IPS-15b (cell line): ENCODE results near the gene CFAP90.

Experiments
- H3K27me3 ChIP-seq: one replicate; pipeline ENCODE4 v1.6.1; 2013; ENCODE audit warnings: low read length; ENCODE audit not compliant: control insufficient read depth, insufficient read depth
- H3K36me3 ChIP-seq: one replicate; pipeline ENCODE4 v1.6.1; 2013; ENCODE audit warnings: low read length; ENCODE audit not compliant: control insufficient read depth, insufficient read depth
- H3K4me1 ChIP-seq: one replicate; pipeline ENCODE4 v1.6.1; 2013; ENCODE audit warnings: mild to moderate bottlenecking, low read length; ENCODE audit not compliant: control insufficient read depth, insufficient read depth
- H3K4me3 ChIP-seq: one replicate; pipeline ENCODE4 v1.5.1; 2013; ENCODE audit warnings: low read depth, low read length
- H3K9ac ChIP-seq: one replicate; pipeline ENCODE4 v1.6.1; 2013; ENCODE audit warnings: low read depth, mild to moderate bottlenecking, low read length
- H3K9me3 ChIP-seq: one replicate; pipeline ENCODE4 v1.6.1; 2013; ENCODE audit warnings: mild to moderate bottlenecking, low read length; ENCODE audit not compliant: control insufficient read depth, insufficient read depth

Gene CFAP90

DNA sequence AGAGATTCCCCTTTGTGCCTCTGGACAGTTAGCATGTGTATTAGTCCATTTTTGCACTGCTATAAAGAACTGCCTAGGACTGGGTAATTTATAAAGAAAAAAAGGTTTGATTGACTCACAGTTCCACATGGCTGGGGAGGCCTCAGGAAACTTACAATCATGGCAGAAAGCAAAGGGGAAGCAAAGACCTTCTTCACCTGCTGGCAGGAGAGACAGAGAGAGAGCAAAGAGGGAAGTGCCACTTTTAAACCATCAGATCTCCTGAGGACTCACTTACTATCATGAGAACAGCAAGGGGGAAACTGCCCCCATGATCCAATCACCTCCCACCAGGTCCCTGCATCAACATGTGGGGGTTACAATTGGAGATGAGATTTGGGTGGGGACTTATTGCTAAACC, 6.0 kb downstream of the CFAP90 start:
- Histone ChIP-seq H3K9ac (no peak overlapping the region), H3K36me3 (no peaks in the 10 kb centered on the region), H3K4me3 (no peak overlapping the region), H3K27me3 (peaks cover 18% of the 10 kb centered on the region), H3K4me1 (no peaks in the 10 kb centered on the region), H3K9me3 (no peaks in the 10 kb centered on the region)

DNA sequence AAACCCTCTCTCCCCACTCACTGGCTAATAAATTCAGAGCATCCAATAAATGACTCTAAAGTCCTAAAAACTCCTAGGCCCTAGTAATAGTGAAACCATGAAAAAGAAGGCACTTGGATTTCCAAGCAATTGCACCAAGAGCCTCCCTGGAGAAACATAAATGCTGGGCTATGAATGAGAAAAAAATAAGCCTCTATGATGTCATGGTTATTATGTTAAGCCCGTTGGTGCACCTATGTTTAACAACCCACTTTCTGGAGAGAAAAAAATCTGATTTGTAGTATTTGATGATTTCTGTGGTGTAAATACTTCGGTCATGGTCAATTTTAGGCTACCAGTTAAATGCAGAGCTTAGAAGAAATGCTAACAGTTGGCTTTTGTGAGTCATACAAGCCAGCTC, 8.4 kb downstream of the CFAP90 start:
- no peaks in the 10 kb centered on the region for H3K9me3 ChIP-seq
- H3K36me3 ChIP-seq = no peaks in the 10 kb centered on the region
- H3K4me1 ChIP-seq = no peaks in the 10 kb centered on the region

DNA sequence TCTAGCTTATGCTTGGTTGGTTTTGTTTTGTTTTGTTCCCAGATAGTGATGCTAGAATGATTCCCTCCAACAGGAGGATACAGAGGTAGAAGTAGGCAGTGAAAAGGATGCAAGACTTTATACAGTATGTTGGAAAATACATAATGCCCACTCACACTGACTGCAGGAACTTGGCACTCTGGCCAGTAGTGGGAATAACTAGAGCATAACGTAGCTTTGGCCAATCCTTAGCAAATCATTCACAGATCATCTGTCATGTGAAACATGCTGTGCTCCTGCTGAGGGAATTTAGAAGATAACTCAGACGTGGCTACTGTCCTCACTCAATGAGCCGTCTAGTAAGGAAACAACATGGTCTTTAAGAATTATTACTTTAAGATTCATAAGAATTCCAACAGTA, 13.5 kb downstream of the CFAP90 start:
- H3K9ac ChIP-seq = no peak overlapping the region
- no peak overlapping the region for H3K4me3 ChIP-seq
- H3K36me3 ChIP-seq = no peaks in the 10 kb centered on the region
- no peaks in the 10 kb centered on the region for H3K27me3 ChIP-seq
- H3K4me1 ChIP-seq = no peaks in the 10 kb centered on the region
- no peaks in the 10 kb centered on the region for H3K9me3 ChIP-seq

More for the DNA sequence above, 8.4 kb downstream of the CFAP90 start:
- no peak overlapping the region for H3K9ac ChIP-seq
- H3K4me3 ChIP-seq = no peak overlapping the region
- H3K27me3 ChIP-seq = peaks cover 2% of the 10 kb centered on the region

DNA sequence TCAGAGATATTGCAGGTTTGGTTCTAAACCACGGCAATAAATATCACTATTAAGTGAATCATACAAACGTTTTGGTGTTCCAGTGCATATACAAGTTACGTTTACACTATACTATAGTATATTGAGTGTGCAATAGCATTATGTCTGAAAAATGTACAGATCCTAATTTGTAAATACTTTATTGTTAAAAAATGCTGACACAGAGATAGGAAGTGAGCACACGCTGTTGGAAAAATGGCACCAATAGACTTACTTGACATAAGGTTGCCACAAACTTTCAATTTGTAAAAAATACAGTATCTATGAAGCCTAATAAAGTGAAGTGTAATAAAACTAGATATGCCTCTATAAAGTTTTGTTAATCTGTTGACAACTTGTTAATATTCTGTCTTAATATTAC, 16.0 kb downstream of the CFAP90 start:
- no peaks in the 10 kb centered on the region for H3K36me3 ChIP-seq
- no peak overlapping the region for H3K9ac ChIP-seq
- no peak overlapping the region for H3K4me3 ChIP-seq
- H3K9me3 ChIP-seq = no peaks in the 10 kb centered on the region
- H3K27me3 ChIP-seq = no peaks in the 10 kb centered on the region
- H3K4me1 ChIP-seq = no peaks in the 10 kb centered on the region

GRCh38 chr5:7828269-7828668, 22.7 kb downstream of the CFAP90 start:
- no peaks in the 10 kb centered on the region for H3K36me3 ChIP-seq
- H3K9ac ChIP-seq = no peak overlapping the region
- no peak overlapping the region for H3K4me3 ChIP-seq
- H3K4me1 ChIP-seq = no peaks in the 10 kb centered on the region
- H3K27me3 ChIP-seq = no peaks in the 10 kb centered on the region
- no peaks in the 10 kb centered on the region for H3K9me3 ChIP-seq

GRCh38 chr5:7827610-7828009, 23.3 kb downstream of the CFAP90 start:
- H3K4me3 ChIP-seq = no peak overlapping the region
- H3K9ac ChIP-seq = no peak overlapping the region
- H3K36me3 ChIP-seq = no peaks in the 10 kb centered on the region
- no peaks in the 10 kb centered on the region for H3K9me3 ChIP-seq
- H3K27me3 ChIP-seq = no peaks in the 10 kb centered on the region
- H3K4me1 ChIP-seq = no peaks in the 10 kb centered on the region

- Histone ChIP-seq H3K9me3 (no peaks in the 10 kb centered on the region), H3K9ac (no peak overlapping the region), H3K27me3 (no peaks in the 10 kb centered on the region), H3K4me1 (no peaks in the 10 kb centered on the region), H3K4me3 (no peak overlapping the region), H3K36me3 (no peaks in the 10 kb centered on the region)
Observed at GRCh38 chr5:7825630-7826029, 25.3 kb downstream of the CFAP90 start.

DNA sequence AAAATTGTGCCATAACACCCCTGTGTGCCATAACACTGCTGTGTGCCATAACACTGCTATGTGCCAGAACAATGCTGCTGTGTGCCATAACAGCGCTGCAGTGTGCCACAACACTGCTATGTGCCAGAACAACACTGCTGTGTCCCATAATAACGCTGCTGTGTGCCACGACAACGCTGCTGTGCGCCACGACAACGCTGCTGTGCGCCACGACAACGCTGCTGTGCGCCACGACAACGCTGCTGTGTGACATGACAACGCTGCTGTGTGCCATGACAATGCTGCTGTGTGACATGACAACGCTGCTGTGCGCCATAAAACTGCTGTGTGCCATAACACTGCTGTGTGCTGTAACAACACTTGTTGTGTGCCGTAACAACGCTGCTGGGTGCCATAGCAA, 25.9 kb downstream of the CFAP90 start:
- Histone ChIP-seq H3K9ac (no peak overlapping the region), H3K36me3 (no peaks in the 10 kb centered on the region), H3K4me3 (no peak overlapping the region), H3K9me3 (no peaks in the 10 kb centered on the region), H3K27me3 (no peaks in the 10 kb centered on the region), H3K4me1 (no peaks in the 10 kb centered on the region)

DNA sequence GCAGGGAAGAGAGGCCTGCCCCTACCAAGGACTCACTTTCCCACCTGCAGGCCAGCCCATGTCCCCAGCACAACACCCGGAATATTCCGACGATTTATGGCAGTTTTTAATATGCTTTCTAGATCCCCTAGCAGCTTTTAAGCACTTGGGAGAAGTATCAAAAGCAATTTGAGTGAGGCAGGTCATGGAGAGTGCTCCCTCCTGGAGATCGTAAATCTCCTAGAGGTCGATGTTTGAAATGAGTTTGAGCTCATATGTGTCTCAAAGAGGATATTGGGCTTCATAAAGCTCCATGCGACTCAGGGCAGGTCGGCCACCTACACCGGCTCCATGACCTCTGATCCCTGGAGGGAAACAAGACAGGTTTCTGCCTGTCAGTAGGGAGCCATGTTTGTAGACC, 27.3 kb downstream of the CFAP90 start:
- Histone ChIP-seq H3K9me3 (no peaks in the 10 kb centered on the region), H3K27me3 (no peaks in the 10 kb centered on the region), H3K4me3 (no peak overlapping the region), H3K9ac (no peak overlapping the region), H3K4me1 (no peaks in the 10 kb centered on the region), H3K36me3 (no peaks in the 10 kb centered on the region)

DNA sequence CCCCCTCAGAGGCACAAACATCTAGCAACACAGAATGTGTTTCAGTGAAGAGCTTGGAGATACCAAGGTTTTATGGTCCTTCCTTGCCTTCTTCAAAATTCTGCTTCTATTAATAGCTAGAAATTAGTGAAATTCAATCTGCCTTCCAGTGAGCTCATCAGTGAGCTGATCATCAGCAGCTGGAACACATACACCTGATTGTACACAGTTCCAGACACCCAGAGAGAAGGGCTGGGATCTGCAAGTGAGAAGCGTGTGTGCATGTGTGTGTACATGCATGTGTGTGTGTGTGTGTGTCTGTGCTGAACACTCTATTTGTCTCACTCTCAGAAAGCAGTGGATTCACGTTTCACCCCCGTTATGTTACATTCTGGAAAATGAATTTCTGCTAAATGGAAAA, 28.5 kb downstream of the CFAP90 start:
- no peaks in the 10 kb centered on the region for H3K27me3 ChIP-seq

GRCh38 chr5:7816535-7816901, 34.4 kb downstream of the CFAP90 start:
- Histone ChIP-seq H3K9ac (no peak overlapping the region), H3K9me3 (no peaks in the 10 kb centered on the region), H3K36me3 (no peaks in the 10 kb centered on the region), H3K27me3 (no peaks in the 10 kb centered on the region), H3K4me3 (no peak overlapping the region), H3K4me1 (peaks cover 7% of the 10 kb centered on the region)

More for the DNA sequence above, 28.5 kb downstream of the CFAP90 start:
- H3K4me1 ChIP-seq = no peaks in the 10 kb centered on the region
- H3K4me3 ChIP-seq = no peak overlapping the region
- H3K9me3 ChIP-seq = no peaks in the 10 kb centered on the region
- no peak overlapping the region for H3K9ac ChIP-seq
- no peaks in the 10 kb centered on the region for H3K36me3 ChIP-seq

- no peak overlapping the region for H3K9ac ChIP-seq
- peak overlapping the region; percentile 39 for H3K4me3 ChIP-seq
- peaks cover 7% of the 10 kb centered on the region for H3K4me1 ChIP-seq
- no peaks in the 10 kb centered on the region for H3K36me3 ChIP-seq
- no peaks in the 10 kb centered on the region for H3K9me3 ChIP-seq
- H3K27me3 ChIP-seq = no peaks in the 10 kb centered on the region
Observed at GRCh38 chr5:7815892-7816534, 34.9 kb downstream of the CFAP90 start.
